ENCODE data around the gene COLEC11.
"Not testable (repeated sequence)": the region's sequence is repeated elsewhere in the genome, so short reads cannot be mapped to it uniquely, and the experiment has no call there.

The COLEC11 gene

GRCh38 chr2:3610415-3610814 lies 15.5 kb downstream of the COLEC11 start:
- FAIRE-seq (no peak), DNase-seq (ENCODE audit: insufficient read length) (no peak)
- no peak for TF ChIP-seq POLR2A (IDR thresholded peaks at IDR 0.05; ENCODE audit: low read depth, low read length)
- TF ChIP-seq POLR2AphosphoS5 (IDR thresholded peaks at IDR 0.05; ENCODE audit: low read depth, low read length): no peak
- no peak for TF ChIP-seq TAF1 (IDR thresholded peaks at IDR 0.05; ENCODE audit: borderline replicate concordance, low read depth, low read length)

GRCh38 chr2:3610881-3611505 lies 16.1 kb downstream of the COLEC11 start:
- DNase-seq (ENCODE audit: insufficient read length) (no peak), FAIRE-seq (no peak)
- no peak for TF ChIP-seq POLR2A (IDR thresholded peaks at IDR 0.05; ENCODE audit: low read depth, low read length)
- no peak for TF ChIP-seq POLR2AphosphoS5 (IDR thresholded peaks at IDR 0.05; ENCODE audit: low read depth, low read length)
- TF ChIP-seq TAF1 (IDR thresholded peaks at IDR 0.05; ENCODE audit: borderline replicate concordance, low read depth, low read length): no peak

GRCh38 chr2:3611589-3611988 lies 16.7 kb downstream of the COLEC11 start:
- no peak for FAIRE-seq
- no peak for TF ChIP-seq POLR2AphosphoS5 (IDR thresholded peaks at IDR 0.05; ENCODE audit: low read depth, low read length)
- TF ChIP-seq POLR2A (IDR thresholded peaks at IDR 0.05; ENCODE audit: low read depth, low read length): no peak
- no peak for TF ChIP-seq TAF1 (IDR thresholded peaks at IDR 0.05; ENCODE audit: borderline replicate concordance, low read depth, low read length)
- DNase-seq (ENCODE audit: insufficient read length): no peak

- FAIRE-seq (no peak), DNase-seq (ENCODE audit: insufficient read length) (no peak)
- no peak for TF ChIP-seq TAF1 (IDR thresholded peaks at IDR 0.05; ENCODE audit: borderline replicate concordance, low read depth, low read length)
- TF ChIP-seq POLR2A (IDR thresholded peaks at IDR 0.05; ENCODE audit: low read depth, low read length): no peak
- no peak for TF ChIP-seq POLR2AphosphoS5 (IDR thresholded peaks at IDR 0.05; ENCODE audit: low read depth, low read length)
Measured at GRCh38 chr2:3612639-3613523, 18.0 kb downstream of the COLEC11 start.

- no peak for TF ChIP-seq TAF1 (IDR thresholded peaks at IDR 0.05; ENCODE audit: borderline replicate concordance, low read depth, low read length)
- TF ChIP-seq POLR2A (IDR thresholded peaks at IDR 0.05; ENCODE audit: low read depth, low read length): no peak
- no peak for TF ChIP-seq POLR2AphosphoS5 (IDR thresholded peaks at IDR 0.05; ENCODE audit: low read depth, low read length)
- no peak for FAIRE-seq
- no peak for DNase-seq (ENCODE audit: insufficient read length)
Measured at GRCh38 chr2:3613524-3613905, 18.6 kb downstream of the COLEC11 start.

GRCh38 chr2:3614743-3615142 lies 19.8 kb downstream of the COLEC11 start:
- DNase-seq (ENCODE audit: insufficient read length); FAIRE-seq: not testable (repeated sequence)

- DNase-seq (ENCODE audit: insufficient read length); FAIRE-seq: not testable (repeated sequence)
Measured at GRCh38 chr2:3615541-3616200, 20.8 kb downstream of the COLEC11 start.

GRCh38 chr2:3616435-3617197 lies 21.7 kb downstream of the COLEC11 start:
- FAIRE-seq; DNase-seq (ENCODE audit: insufficient read length): not testable (repeated sequence)

- DNase-seq (ENCODE audit: insufficient read length) (no peak), FAIRE-seq (no peak)
- TF ChIP-seq POLR2AphosphoS5 (IDR thresholded peaks at IDR 0.05; ENCODE audit: low read depth, low read length): no peak
Measured at GRCh38 chr2:3617198-3617890, 22.4 kb downstream of the COLEC11 start.

- TF ChIP-seq POLR2A (IDR thresholded peaks at IDR 0.05; ENCODE audit: low read depth, low read length) (no peak), TAF1 (IDR thresholded peaks at IDR 0.05; ENCODE audit: borderline replicate concordance, low read depth, low read length) (no peak), POLR2AphosphoS5 (IDR thresholded peaks at IDR 0.05; ENCODE audit: low read depth, low read length) (no peak)
- no peak for DNase-seq (ENCODE audit: insufficient read length)
- FAIRE-seq: no peak
Measured at GRCh38 chr2:3618367-3618766, 23.5 kb downstream of the COLEC11 start.

GRCh38 chr2:3619033-3619432 lies 24.1 kb downstream of the COLEC11 start:
- no peak for FAIRE-seq
- no peak for TF ChIP-seq POLR2A (IDR thresholded peaks at IDR 0.05; ENCODE audit: low read depth, low read length)
- TF ChIP-seq TAF1 (IDR thresholded peaks at IDR 0.05; ENCODE audit: borderline replicate concordance, low read depth, low read length): no peak
- TF ChIP-seq POLR2AphosphoS5 (IDR thresholded peaks at IDR 0.05; ENCODE audit: low read depth, low read length): no peak

GRCh38 chr2:3619661-3620060 lies 24.7 kb downstream of the COLEC11 start:
- DNase-seq (ENCODE audit: insufficient read length); FAIRE-seq: not testable (repeated sequence)

More at GRCh38 chr2:3619033-3619432, 24.1 kb downstream of the COLEC11 start:
- no peak for DNase-seq (ENCODE audit: insufficient read length)

All from GM12892 (cell line).